ENCODE measurements around the gene IL22RA1. TPM values are rescaled to one million over a fixed set of nuclear protein-coding genes. Genes with fewer than 3 reads are reported as not detected.

Gene IL22RA1
- total RNA-seq, 2 experiments from 2014 or later, result not detected

DNA sequence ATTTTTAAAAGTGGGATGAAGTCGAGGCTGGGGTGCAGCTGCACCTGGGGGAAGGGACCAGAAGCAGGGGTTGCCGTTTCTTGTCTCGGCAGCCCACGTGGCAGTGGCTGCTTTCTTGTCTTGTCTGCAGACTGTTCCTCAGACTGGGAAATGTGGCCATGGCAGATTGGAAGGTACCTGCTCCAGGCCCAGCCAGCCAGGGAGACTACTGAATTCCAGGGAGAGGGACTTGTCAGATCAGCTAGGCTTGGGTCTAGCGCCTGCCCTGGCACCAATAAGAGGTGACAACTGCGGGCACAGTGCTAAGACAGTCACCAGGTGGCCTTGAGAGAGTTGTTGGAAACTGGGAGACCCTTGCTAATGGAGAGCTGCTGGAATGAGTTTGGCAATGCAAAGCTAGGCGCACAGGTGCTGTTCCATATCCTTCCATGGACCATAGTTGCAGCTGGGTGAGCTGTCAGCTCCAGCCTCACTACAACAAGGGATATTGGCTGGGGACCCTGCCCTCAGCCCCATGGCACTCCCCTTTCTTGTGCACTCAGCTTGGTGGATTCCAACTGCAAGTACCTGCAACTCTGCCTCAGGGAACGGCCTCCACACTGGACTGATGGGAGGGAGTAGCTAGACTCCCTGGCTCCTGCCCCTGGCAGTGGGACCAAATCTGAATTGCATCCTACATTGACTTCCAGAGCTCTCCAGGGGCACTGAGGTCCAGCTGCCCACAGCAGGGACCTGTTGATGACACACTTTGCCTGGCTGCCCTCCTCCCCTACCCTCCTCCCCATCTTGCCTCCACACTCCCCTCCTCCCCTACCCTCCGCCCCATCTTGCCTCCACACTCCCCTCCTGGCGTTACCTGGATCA is 9.9 kb upstream of the IL22RA1 start:
- intact Hi-C loops (cut with micrococcal nuclease; ENCODE audit: unreplicated experiment), result no loop called here
- Histone ChIP-seq H3K36me3 (ENCODE audit: insufficient read depth, low read length) (peaks cover 41% of the 10 kb centered on the region), H3K27ac (ENCODE audit: low read depth, low read length, poor library complexity, severe bottlenecking) (no peak overlapping the region), H3K79me2 (ENCODE audit: insufficient read depth, low read depth, low read length) (no peaks in the 10 kb centered on the region), H3K4me2 (ENCODE audit: low read length) (peak overlapping the region; percentile 83), H2AFZ (ENCODE audit: low read length) (no peak overlapping the region), H3K4me1 (ENCODE audit: insufficient read depth, low read length, poor library complexity, severe bottlenecking) (peaks cover 36% of the 10 kb centered on the region), H3K9me3 (ENCODE audit: low read length) (no peaks in the 10 kb centered on the region), H4K20me1 (ENCODE audit: insufficient read depth, low read length) (no peaks in the 10 kb centered on the region), H3K9me2 (ENCODE audit: insufficient read depth, low read length) (no peaks in the 10 kb centered on the region), H3K4me3 (ENCODE audit: low read depth, low read length, poor library complexity, severe bottlenecking) (no peak overlapping the region)
- DNase-seq (ENCODE audit: low spot score), result peak; percentile 37
- TF ChIP-seq, protein P1, sequence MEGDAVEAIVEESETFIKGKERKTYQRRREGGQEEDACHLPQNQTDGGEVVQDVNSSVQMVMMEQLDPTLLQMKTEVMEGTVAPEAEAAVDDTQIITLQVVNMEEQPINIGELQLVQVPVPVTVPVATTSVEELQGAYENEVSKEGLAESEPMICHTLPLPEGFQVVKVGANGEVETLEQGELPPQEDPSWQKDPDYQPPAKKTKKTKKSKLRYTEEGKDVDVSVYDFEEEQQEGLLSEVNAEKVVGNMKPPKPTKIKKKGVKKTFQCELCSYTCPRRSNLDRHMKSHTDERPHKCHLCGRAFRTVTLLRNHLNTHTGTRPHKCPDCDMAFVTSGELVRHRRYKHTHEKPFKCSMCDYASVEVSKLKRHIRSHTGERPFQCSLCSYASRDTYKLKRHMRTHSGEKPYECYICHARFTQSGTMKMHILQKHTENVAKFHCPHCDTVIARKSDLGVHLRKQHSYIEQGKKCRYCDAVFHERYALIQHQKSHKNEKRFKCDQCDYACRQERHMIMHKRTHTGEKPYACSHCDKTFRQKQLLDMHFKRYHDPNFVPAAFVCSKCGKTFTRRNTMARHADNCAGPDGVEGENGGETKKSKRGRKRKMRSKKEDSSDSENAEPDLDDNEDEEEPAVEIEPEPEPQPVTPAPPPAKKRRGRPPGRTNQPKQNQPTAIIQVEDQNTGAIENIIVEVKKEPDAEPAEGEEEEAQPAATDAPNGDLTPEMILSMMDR (conservative IDR thresholded peaks at IDR 0.05; ENCODE audit: low read length), result 0 out of 2 replicates have a peak, but pooled peaks have one; percentile 15
- TF ChIP-seq EZH2phosphoT487 (IDR thresholded peaks at IDR 0.05; ENCODE audit: borderline replicate concordance, low read depth, low read length), result no peak
- BruUV-seq (replicated peaks), result no TSS peak
- ChIA-PET CTCF (ENCODE audit: unreplicated experiment) (interaction anchor here (0.5 to 1.2 kb wide), 5 partner anchors 9 to 240 kb away, joined by 3 to 10 read pairs (median 3); no protein-coding TSS in a partner anchor), POLR2A (interaction anchor here (0.6 to 1.8 kb wide), 7 partner anchors 9 to 395 kb away, joined by 3 to 6 read pairs (median 4); no protein-coding TSS in a partner anchor)

DNA sequence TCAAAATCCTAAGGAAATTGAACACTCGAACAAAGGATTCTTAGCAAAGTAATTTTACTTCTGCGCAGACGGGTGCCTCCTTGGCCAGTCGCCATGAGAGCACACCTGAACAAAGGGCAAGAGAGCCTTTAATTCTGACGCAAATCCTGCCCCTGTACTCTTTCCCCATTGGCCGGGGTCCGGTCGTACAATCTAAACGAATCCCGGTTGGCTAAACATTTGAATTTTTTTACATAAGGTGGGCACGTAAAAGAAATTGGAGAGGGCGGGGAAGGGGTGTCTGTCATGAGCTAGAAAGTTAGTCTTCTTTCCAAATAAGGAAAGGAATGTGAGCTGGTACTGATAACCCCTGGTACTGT is 8.2 kb upstream of the IL22RA1 start:
- Histone ChIP-seq H3K4me3 (ENCODE audit: low read depth, low read length, poor library complexity, severe bottlenecking) (peak overlapping the region; percentile 47), H3K36me3 (ENCODE audit: insufficient read depth, low read length) (peaks cover 24% of the 10 kb centered on the region), H3K4me2 (ENCODE audit: low read length) (peak overlapping the region; percentile 83), H2AFZ (ENCODE audit: low read length) (peak overlapping the region; percentile 24; the same call in 1 of the 2 replicates), H3K27ac (ENCODE audit: low read depth, low read length, poor library complexity, severe bottlenecking) (no peak overlapping the region), H3K79me2 (ENCODE audit: insufficient read depth, low read depth, low read length) (no peaks in the 10 kb centered on the region), H3K4me1 (ENCODE audit: insufficient read depth, low read length, poor library complexity, severe bottlenecking) (peaks cover 36% of the 10 kb centered on the region), H3K9me2 (ENCODE audit: insufficient read depth, low read length) (no peaks in the 10 kb centered on the region), H3K9me3 (ENCODE audit: low read length) (no peaks in the 10 kb centered on the region), H4K20me1 (ENCODE audit: insufficient read depth, low read length) (no peaks in the 10 kb centered on the region)
- TF ChIP-seq, protein P1 (conservative IDR thresholded peaks at IDR 0.05; ENCODE audit: low read length), result no peak
- no peak for TF ChIP-seq EZH2phosphoT487 (IDR thresholded peaks at IDR 0.05; ENCODE audit: borderline replicate concordance, low read depth, low read length)
- ChIA-PET POLR2A (interaction anchor here (1.8 to 2.1 kb wide), 2 partner anchors 36 to 39 kb away, joined by 6 to 11 read pairs; no protein-coding TSS in a partner anchor), CTCF (ENCODE audit: unreplicated experiment) (interaction anchor here (1.0 kb wide), 1 partner anchor 48 kb away, joined by 4 read pairs; no protein-coding TSS in a partner anchor)
- DNase-seq (ENCODE audit: low spot score), result peak; percentile 39
- no TSS peak for BruUV-seq (replicated peaks)
- intact Hi-C loops (cut with micrococcal nuclease; ENCODE audit: unreplicated experiment), result loop anchor here (2.0 kb wide), 1 partner anchor 40 kb away; no protein-coding TSS in a partner anchor
